Measurements from ENCODE around the gene INHBE.
"Not testable (repeated sequence)": the region's sequence is repeated elsewhere in the genome, so short reads cannot be mapped to it uniquely, and the experiment has no call there.

Gene INHBE, protein sequence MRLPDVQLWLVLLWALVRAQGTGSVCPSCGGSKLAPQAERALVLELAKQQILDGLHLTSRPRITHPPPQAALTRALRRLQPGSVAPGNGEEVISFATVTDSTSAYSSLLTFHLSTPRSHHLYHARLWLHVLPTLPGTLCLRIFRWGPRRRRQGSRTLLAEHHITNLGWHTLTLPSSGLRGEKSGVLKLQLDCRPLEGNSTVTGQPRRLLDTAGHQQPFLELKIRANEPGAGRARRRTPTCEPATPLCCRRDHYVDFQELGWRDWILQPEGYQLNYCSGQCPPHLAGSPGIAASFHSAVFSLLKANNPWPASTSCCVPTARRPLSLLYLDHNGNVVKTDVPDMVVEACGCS

DNA sequence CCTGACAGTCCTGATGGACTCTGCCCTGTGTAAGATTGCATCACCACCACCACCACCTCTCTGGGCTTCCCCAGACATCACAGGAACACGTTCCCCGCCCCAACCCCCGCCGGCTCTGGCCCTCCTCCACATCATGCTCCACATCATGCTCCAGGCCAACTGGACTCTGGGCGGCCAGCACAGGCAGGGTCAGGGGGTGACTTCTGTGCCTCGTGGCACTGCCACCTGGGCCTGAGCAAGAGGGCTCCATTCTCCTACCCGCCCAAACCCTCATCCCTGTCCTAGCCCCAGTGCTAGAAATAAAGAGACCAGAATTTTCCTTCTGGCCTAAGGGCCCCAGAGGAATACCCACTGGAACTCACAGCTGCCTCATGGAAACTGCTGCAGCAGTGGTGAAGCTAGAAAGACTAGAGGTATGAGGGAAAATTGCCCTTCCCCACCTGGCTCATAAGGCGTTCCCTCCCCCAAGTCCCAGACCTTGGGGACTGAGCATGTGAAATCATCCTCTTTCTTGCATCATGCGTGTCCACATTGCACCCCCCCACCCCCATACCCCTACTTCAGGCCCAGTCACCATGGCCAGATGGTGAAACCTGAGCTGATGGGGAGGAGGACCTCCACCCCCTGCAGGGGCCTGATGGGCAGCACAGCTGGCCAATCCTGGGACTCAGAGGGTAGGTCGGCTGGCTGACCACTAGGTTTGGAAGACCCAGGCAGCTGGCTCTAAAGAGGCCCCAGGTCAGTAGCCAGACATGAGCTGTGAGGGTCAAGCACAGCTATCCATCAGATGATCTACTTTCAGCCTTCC lies at the start of gene INHBE:
Gene INHBE, plus strand, starts transcription at position 742 of the 808 bp plus-strand sequence. CDS start 230 bp downstream, outside the sequence.
- peak; percentile 27 to 81 for DNase-seq

DNA sequence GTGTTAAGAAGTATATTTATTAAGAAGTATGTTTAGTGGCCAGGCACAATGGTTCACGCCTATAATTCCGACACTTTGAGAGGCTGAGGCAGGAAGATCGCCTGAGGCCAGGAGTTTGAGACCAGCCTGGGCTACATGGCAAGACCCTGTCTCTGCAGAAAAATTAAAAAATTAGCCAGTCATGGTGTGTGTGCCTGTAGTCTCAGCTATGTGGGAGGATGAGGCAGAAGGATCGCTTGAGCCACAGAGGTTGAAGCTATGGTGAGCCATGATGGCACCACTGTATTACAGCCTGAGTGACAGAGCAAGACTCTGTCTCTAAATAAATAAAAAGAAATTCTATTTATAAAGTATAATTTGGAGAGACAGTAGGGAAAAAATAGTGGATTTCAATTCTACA lies 44.6 kb upstream of the INHBE start:
- no peak for DNase-seq

DNA sequence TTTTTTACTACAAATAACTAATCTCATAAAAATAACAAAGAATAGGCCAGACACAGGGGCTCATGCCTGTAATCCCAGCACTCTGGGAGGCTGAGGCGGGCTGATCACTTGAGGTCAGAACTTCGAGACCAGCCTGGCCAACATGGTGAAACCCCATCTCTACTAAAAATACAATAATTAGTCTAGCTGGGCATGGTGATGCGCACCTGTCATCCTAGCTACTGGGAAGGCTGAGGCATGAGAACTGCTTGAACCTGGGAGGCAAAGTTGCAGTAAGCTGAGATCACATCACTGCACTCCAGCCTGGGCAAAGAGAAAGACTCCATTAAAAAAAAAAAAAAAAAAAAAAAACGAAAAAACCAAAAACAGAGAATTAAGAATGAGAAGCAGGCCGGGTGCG lies 40.9 kb upstream of the INHBE start:
- not testable (repeated sequence) for DNase-seq

DNA sequence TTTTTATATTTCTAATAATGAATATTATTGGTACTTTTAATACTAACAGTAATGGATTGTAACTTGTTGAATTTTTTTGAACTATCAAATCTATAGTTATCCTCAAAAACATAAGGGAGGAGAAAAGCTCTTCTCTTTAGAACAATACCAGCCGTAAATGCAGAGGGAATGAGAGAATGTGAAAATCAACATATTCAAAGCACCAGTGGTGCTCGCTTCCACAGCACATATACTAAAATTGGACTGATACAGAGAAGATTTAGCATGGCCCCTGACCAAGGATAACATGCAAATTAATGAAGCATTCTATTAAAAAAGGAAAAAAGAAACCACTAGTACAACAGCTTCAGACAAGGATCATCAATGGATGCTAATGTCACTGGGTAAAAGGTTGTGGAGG lies 40.0 kb upstream of the INHBE start:
- no peak for DNase-seq

DNA sequence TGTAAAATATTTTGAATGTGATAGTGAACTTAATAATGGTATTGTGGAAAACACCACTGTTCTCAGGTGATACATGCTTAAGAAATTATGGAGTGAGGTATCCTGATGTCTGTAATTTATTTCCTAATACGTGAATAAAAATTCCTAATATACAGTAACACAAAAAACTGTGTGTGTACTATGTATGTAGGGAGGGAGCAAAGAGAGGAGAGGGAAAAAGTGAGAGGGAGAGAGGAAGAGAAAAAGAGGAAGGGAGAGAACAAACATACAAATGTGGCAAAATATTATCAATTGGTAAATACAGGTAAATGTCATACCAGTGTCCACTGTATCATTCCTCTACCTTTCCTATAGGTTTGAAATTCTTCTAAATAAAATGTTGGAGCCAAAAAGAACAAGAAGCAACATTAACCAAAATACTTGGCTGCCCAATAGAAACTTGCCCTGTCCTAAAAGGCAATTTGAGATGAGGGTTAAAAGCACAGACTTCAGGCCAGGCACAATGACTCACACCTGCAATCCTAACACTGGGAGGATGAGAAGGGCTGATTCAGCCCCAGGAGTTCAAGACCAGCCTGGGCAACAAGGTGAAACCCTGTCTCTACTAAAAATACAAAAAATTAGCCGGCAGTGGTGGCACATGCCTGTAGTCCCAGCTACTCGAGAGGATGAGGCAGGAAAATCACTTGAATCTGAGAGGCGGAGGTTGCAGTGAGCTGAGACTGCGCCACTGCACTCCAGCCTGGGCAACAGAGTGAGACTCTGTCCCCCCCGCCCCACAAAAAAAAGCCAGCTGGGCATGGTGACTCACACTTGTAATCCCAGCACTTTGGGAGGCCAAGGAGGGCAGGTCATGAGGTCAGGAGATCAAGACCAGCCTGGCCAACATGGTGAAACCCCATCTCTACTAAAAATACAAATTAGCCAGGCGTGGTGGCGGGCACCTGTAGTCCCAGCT lies 38.8 kb upstream of the INHBE start:
- no peak for DNase-seq

DNA sequence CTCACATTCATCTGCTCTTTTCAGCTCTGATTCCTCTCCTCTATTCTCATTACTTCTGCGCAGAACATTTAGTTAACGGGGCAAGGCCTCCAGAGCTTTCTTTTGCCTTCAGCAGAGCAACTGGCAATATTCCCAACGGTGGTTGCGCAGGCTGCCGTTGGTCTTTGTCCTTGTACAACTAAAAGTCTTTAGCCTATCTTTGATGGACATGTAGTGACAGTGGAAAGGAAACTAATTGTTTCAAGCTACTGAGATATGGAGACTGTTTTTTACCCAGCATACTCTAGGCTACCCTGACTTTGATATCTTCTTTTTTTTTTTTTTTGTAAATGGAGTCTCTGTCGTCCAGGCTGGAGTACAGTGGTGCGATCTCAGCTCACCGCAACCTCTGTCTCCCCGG lies 36.9 kb upstream of the INHBE start:
- DNase-seq, result no peak

DNA sequence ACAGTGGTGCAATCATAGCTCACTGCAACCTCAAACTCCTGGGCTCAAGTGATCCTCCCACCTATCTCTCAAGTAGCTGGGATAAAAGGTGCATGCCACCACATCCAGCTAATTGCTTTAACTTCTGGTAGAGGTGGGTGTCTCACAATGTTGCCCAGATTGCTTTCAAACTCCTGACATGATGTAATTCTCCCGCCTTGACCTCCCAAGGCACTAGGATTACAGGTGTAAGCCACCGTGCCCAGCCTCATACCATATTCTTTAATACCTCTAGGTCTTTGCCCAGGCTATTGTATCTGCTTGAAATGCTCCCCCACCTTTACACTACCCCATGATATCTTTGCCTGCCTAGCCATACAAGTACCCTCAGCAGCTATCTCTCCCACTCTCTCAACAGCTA lies 35.6 kb upstream of the INHBE start:
- no peak for DNase-seq

DNA sequence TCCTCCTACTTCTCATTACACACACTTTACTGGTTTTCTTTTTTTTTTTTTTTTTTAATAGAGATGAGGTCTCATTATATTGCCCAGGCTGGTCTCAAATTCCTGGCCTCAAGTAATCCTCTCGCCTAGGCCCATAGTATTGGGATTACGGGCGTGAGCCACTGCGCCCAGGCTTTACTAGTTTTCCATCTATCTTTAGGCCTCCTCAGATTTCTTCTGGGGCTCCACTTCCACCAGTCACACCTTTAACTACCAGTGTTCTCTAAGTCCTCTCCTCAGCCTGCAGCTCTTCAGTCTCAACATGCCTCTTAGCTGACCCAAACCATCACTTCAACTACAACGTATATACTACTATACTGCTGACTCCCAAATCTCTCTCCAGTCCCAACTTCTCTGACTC lies 34.6 kb upstream of the INHBE start:
- DNase-seq, result no peak

DNA sequence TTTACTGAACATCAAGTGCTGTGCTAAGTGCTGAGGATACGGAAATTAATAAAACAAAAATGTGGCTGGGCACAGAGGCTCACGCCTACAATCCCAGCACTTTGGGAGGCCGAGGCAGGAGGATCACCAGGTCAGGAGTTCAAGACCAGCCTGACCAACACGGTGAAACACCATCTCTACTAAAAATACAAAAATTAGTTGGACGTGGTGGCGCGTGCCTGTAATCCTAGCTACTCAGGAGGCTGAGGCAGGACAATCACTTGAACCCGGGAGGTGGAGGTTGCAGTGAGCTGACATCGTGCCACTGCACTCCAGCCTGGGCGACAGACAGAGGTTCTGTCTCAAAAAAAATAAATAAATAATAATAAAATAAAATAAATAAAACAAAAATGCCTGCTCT lies 28.2 kb upstream of the INHBE start:
- not testable (repeated sequence) for DNase-seq

DNA sequence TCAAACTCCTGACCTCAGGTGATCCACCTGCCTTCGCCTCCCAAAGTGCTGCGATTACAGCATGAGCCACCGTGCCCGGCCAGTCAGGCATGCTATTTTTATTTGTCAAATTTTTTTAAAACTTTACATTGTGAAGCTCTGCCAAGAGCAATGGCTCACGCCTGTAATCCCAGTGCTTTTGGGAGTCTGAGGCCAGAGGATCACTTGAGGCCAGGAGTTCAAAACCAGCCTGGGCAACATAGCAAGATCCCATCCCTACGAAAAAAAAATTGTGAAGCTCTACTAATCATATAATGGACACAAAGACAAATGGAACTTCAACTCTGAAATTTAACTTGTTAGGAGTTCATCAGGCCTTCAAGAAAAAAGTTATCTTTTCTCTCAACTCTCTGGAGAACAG lies 26.1 kb upstream of the INHBE start:
- no peak for DNase-seq

DNA sequence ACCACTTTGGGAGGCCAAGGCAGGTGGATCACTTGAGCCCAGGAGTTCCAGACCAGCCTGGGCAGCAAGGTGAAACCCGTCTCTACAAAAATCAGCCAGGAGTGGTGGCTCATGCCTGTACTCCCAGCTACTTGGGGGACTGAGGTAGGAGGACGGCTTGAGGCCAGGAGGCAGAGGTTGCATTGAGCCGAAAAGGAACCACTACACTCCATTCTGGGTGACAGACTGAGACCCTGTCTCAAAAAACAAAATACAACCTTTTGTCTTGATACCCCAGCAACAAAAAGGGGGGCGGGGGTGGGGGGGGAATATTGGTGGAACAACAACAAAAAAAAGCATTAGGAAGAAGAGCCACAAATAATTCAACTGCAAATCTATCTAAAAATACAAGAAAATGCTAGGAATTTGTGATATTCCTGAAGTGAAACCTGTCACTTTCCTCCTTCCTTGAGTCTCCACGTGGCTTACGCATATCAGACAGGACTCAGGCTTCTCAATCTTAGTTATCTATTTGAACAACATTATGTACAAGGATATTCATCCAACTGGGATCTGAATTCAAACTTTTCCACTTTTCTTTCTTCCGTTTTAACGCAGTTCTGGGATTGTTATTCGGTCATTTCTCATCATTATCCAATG lies 25.5 kb upstream of the INHBE start:
- no peak for DNase-seq

DNA sequence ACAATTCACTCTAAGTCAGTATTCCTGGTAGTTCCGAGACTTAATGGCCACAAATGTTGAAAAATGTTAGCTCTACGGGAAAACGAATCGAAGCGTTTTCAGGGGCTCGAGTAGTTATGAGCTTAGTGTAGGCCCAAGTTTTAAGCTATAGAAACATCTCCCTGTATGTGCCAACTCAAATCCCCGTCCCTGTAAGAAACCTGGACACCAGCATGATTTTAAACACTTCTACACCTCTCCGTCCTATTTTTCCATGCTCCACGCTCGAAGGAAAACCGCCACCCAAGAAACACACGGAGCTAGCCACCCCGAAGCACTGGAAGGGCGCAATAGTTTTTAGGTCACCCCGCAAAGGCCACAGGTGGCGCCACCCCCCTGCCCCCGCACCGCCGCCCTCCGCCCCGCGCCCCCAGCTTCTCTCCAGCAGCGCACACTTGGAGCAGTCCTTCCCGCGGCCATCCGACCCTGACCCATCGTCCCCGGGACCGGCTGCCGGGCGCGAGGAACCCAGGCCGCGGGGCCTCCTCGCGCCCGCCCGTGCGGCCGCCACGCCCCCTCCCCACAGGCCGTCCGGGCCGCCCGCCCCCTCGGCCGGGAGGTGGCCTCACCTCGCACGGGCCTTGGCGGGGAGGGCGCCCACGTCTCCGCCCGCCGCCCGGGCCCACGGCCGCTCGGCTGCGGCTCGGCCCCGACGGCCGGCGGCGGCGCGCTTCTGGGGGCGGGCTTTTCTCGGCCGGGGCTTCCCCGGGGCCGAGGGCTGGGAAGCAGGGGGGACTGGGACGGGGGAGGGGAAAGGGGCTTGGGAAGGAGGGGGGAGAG lies 24.8 kb upstream of the INHBE start:
- peak in 1 of 2 experiments; percentile 73 for DNase-seq

DNA sequence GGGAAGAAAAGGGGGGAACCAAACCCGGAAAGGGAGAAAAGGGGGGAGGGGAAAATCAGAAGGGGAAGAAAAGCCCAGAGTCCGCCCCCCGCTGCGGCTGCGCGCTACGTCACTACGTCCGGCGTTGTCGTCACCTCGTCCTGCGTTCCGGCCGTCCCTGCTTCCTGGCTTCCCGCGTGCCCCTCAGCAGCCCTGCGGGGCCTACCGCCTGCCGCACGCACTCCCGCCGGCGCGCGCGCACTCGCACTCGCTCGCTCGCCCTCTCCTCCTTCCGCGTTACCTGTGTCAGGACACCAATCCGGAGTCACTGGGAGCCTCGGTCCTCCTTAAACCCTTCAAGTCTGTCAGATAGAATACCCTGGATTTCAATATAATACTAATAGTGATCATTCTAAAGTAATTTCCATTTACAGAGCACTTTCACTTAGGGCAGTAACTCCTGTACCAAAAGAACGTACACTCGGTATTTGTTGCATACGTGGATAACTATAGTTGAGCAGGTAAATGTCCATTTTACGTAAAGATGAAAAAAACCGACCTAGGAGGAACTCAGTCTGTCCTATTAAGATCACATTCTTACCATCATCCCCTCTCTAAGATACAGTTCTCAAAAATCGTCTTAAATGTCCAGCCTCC lies 24.1 kb upstream of the INHBE start, which contains the start of gene R3HDM2:
Gene R3HDM2, minus strand, starts transcription at position 113 of the 636 bp plus-strand sequence. CDS start 120,615 bp downstream, outside the sequence.
- peak; percentile 87 to 91 for DNase-seq

DNA sequence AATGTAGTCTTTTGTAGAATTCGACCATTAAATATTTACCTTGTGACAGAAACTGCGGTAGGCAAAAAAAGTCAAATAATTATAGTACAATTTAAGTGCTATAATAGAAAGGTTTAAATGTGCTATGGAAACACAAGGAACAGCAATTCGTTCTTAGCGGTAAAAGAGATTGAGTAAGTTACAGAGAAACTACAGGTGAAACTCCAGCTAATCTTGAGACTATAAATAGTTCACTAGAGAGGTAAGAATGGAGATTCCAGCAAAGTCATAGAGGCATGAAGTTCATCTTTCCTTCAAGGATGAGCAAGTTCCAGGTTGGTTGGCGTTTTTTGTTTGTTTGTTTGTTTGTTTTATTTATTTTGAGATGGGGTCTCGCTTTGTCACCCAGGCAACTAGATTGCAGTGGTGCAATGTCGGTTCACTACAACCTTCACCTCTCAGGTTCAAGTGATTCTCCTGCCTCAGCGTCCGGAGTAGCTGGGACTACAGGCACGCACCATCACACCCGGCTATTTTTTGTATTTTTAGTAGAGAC lies 23.4 kb upstream of the INHBE start:
- DNase-seq, result no peak

DNA sequence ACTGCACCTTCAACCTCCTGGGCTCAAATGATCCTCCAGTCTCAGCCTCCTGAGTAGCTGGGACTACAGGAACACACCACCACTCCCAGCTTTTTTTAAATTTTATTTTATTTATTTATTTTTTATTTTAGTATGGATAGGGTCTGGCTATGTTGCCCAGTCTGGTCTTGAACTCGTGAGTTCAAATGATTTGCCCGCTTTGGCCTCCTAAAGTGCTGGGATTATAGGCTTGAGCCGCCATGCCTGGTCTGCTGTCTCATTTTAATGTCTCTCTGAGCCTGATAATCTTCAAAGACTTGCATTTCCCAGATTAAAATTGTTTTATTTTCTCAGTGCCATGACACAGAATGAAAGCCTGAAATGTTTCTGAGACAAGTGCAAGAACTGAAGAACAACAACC lies 21.7 kb upstream of the INHBE start:
- DNase-seq, result no peak

DNA sequence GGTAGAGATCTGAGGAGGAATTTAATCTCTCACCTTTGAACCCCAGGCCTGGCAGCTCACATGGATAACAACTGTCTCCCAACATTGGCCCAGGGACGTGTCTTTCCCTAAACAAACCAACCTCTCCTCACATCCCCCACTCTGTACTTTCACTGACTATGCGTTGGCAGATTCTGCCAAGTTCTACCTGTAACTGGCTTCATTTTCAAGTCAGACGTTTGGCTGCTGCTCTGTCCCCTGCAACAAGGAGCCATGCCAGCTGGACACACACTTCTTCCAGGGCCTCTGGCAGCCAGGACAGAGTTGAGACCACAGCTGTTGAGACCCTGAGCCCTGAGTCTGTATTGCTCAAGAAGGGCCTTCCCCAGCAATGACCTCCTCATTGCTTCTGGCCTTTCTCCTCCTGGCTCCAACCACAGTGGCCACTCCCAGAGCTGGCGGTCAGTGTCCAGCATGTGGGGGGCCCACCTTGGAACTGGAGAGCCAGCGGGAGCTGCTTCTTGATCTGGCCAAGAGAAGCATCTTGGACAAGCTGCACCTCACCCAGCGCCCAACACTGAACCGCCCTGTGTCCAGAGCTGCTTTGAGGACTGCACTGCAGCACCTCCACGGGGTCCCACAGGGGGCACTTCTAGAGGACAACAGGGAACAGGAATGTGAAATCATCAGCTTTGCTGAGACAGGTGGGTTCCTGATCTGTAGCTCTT lies 20.4 kb upstream of the INHBE start, which contains the start of gene INHBC:
Gene INHBC, plus strand, starts transcription at position 268 of the 707 bp plus-strand sequence. Its CDS starts 103 bp downstream, at position 371.
- DNase-seq, result no peak

DNA sequence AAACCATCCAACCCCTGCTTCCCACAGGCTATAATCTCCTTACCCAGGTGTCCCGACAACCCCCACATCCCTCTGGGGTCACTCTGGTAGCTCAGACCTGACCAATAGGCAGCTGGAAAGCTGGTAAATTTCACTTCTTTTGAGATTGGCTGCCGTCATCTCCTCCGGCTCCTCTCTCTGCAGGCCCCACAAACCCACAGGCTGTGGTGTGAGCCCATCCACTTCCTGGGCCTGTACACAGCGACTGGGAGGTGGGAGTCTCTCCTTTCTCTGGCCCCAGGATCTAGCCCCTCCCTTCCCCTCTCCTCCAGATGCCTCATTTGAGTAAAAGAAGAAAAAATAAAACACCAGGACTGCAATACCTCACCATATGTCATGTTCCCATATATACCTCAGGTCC lies 19.8 kb upstream of the INHBE start:
- DNase-seq, result no peak

DNA sequence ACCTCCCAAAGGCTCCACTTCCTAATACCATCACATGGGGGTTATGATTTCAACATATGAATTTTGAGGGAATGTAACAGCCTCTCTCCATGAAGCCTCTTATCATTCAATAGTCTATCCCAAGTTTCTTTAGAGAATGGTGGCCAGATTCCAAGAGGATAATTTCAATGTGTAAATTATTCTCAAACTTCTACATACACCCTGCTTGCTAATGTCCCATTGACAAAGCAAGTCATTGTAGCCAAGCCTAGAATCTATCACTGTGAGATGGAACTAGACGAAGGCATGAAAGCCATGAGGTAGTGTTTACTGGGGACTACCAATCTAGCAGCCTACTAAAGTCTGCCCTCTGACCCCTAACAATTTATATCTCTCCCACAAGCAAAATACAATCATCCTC lies 16.7 kb upstream of the INHBE start:
- DNase-seq, result no peak

DNA sequence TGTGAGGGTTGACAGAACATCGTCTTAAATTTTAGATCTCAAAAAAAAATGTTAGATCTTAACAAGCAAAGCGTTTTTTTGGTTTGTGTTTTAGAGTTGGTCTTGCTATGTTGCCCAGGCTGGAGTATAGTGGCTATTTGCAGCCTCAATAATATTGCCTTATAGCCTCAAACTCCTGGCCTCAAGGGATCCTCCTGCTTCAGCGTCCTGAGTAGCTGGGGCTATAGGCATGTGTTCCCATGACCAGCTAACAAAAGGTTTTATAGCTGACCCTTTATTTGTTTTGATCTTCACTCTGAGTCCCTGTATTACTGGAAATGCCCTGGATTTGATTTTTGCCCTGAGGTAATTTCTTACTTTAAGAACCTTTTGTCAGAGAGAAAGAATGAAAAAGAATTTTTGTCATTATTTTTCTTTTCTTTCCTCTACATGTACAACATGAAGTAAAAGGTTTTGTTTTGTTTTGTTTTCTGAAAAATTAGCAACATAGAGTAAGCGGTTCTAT lies 15.3 kb upstream of the INHBE start:
- DNase-seq, result no peak

DNA sequence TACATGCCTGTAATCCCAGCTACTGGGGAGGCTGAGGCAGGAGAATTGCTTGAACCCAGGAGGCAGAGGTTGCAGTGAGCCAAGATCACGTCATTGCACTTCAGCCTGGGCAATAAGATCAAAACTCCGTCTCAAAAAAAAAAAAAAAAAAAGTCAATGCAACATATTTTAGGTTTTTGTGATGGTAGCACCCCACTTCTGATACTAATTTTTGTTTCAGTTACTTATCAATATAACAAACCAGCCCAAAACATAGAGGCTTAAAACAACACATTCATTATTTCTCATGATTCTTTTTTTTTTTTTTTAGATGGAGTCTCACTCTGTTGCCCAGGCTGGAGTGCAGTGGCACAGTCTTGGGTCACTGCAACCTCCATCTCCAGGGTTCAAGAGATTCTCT lies 13.7 kb upstream of the INHBE start:
- not testable (repeated sequence) for DNase-seq
